Left ventricle myocardium inferior (tissue), 1 donor: ENCODE measurements around the gene ANKRD27. TPM values are rescaled to one million over a fixed set of nuclear protein-coding genes. Genes with fewer than 3 reads are reported as not detected.

Source experiments
- DNase-seq: peaks from one replicate; pipeline ENCODE4 v3.0.0-alpha.2; 2020
- H3K27ac ChIP-seq: fragments of 200-600 bp; replicated peaks from 2 replicates; pipeline ENCODE4 v1.8.0; 2021
- H3K27me3 ChIP-seq: fragments of 200-600 bp; 2 replicates; pipeline ENCODE4 v1.8.0; 2021; ENCODE audit warnings: low read depth
- H3K36me3 ChIP-seq: fragments of 200-600 bp; 2 replicates; pipeline ENCODE4 v1.8.0; 2021
- H3K4me1 ChIP-seq: fragments of 200-600 bp; 2 replicates; pipeline ENCODE4 v1.8.0; 2021
- H3K4me3 ChIP-seq: fragments of 200-600 bp; 2 replicates; pipeline ENCODE4 v1.8.0; 2021; ENCODE audit warnings: mild to moderate bottlenecking, moderate library complexity
- H3K9me3 ChIP-seq: fragments of 200-600 bp; replicated peaks from 2 replicates; pipeline ENCODE4 v1.8.0; 2021
- CTCF ChIP-seq: fragments of 200-600 bp; IDR thresholded peaks from 2 replicates; pipeline ENCODE4 v1.8.0; 2021; ENCODE audit warnings: antibody characterized with exemption, mild to moderate bottlenecking, borderline replicate concordance
- intact Hi-C: fragments of 100-400 bp; cut with micrococcal nuclease; formaldehyde crosslinking; loops from one replicate; pipeline ENCODE4 v1.11.0; 2022
- long read RNA-seq: library from polyadenylated mRNA; unstranded; transcript quantifications from one replicate; pipeline ENCODE4 v2.0.0, GENCODE V29; 2021
- total RNA-seq: library from RNA; stranded (reverse); fragmentation: NEBNext Ultra II Directional; extraction: Animal tissue kit (Norgen Biotek cat#: 25700); gene quantifications from one replicate; pipeline ENCODE4 v1.2.1, GENCODE V29; 2021
- donor health status: DM: no; HTN: yes; CAD: no; lungs with severe emphysema.

ANKRD27 gene
- total RNA-seq = 18.0 TPM
- long read RNA-seq, full-length matches to known transcripts = 21 of 44 reads
- long read RNA-seq, partial matches to known transcripts = 6 of 44 reads
- long read RNA-seq, other reads (novel, unspliced or antisense) = 17 of 44 reads

GRCh38 chr19:32674931-32675719 is at the start of gene ANKRD27:
ANKRD27 (minus strand) TSS chr19:32675180; CDS start chr19:32659015, 16,165 bp downstream.
- peaks cover 73% of the 10 kb centered on the region for H3K4me1 ChIP-seq
- H3K9me3 ChIP-seq = no peaks in the 10 kb centered on the region
- no peak for TF ChIP-seq CTCF
- H3K36me3 ChIP-seq = peaks cover 4% of the 10 kb centered on the region
- peak; percentile 98 for DNase-seq
- peak within 1 kb of the TSS; percentile 93 for H3K27ac ChIP-seq
- intact Hi-C loops = no loop called here
- H3K27me3 ChIP-seq = peaks cover 32% of the 10 kb centered on the region
- H3K4me3 ChIP-seq = peak within 1 kb of the TSS; percentile 94

GRCh38 chr19:32720936-32721250 is 45.9 kb upstream of the ANKRD27 start:
- Histone ChIP-seq H3K4me3 (no peak overlapping the region), H3K9me3 (peaks cover 6% of the 10 kb centered on the region), H3K27me3 (no peaks in the 10 kb centered on the region), H3K27ac (no peak overlapping the region), H3K4me1 (no peaks in the 10 kb centered on the region), H3K36me3 (no peaks in the 10 kb centered on the region)
- intact Hi-C loops = no loop called here
- no peak for TF ChIP-seq CTCF
- DNase-seq = no peak

- peaks cover 1% of the 10 kb centered on the region for H3K9me3 ChIP-seq
- peaks cover 1% of the 10 kb centered on the region for H3K36me3 ChIP-seq
- no peak overlapping the region for H3K4me3 ChIP-seq
- H3K27ac ChIP-seq = no peak overlapping the region
- intact Hi-C loops = no loop called here
- TF ChIP-seq CTCF = no peak
- no peak for DNase-seq
- H3K27me3 ChIP-seq = no peaks in the 10 kb centered on the region
- H3K4me1 ChIP-seq = no peaks in the 10 kb centered on the region
Observed at GRCh38 chr19:32720216-32720935, 45.4 kb upstream of the ANKRD27 start.

- intact Hi-C loops = no loop called here
- Histone ChIP-seq H3K36me3 (peaks cover 9% of the 10 kb centered on the region), H3K27ac (no peak within 1 kb of the TSS), H3K27me3 (no peaks in the 10 kb centered on the region), H3K9me3 (no peaks in the 10 kb centered on the region), H3K4me1 (no peaks in the 10 kb centered on the region), H3K4me3 (no peak within 1 kb of the TSS)
- no peak for TF ChIP-seq CTCF
- no peak for DNase-seq
Observed at GRCh38 chr19:32719611-32720059, 44.7 kb upstream of the ANKRD27 start, which contains the start of gene TDRD12. TDRD12 (plus strand) TSS chr19:32719767; CDS start chr19:32720073, 306 bp downstream.

- H3K9me3 ChIP-seq = no peaks in the 10 kb centered on the region
- DNase-seq = no peak
- TF ChIP-seq CTCF = no peak
- no peaks in the 10 kb centered on the region for H3K4me1 ChIP-seq
- no peak overlapping the region for H3K4me3 ChIP-seq
- peaks cover 21% of the 10 kb centered on the region for H3K36me3 ChIP-seq
- no peaks in the 10 kb centered on the region for H3K27me3 ChIP-seq
- no peak overlapping the region for H3K27ac ChIP-seq
- intact Hi-C loops = no loop called here
Observed at GRCh38 chr19:32718286-32718685, 43.3 kb upstream of the ANKRD27 start.
